IMR-90 (cell line): ENCODE data around the gene MUC20. TPM values are rescaled to one million over a fixed set of nuclear protein-coding genes. Genes with fewer than 3 reads are reported as not detected.

ENCODE experiments used
- ATAC-seq: fragments of 200-7000 bp; cut with Tn5 transposase; 2 replicates; pipeline ENCODE4 v1.9.1; 2020; ENCODE audit warnings: low read depth, mild to moderate bottlenecking, moderate library complexity
- BruUV-seq: library from RNA; stranded (reverse); fragments of 400-500 nt; replicated peaks from 2 replicates; lab custom pipeline; 2021; lab: Mats Ljungman, UMichigan
- CTCF ChIA-PET: fragments of 300-600 bp; formaldehyde crosslinking; extraction: SDS; loops from one replicate; lab custom pipeline; 2021; ENCODE audit warnings: antibody characterized with exemption; lab: Yijun Ruan, JAX
- POLR2A ChIA-PET: fragments of 300-600 bp; sonication (Branson Sonifier 250); formaldehyde crosslinking; loops from one replicate; lab custom pipeline; 2022; ENCODE audit warnings: antibody characterized with exemption; ENCODE audit not compliant: unreplicated experiment; lab: Charles Lee
- DNase-seq: peaks from one replicate; pipeline ENCODE4 v3.0.0; 2013
- H2AFZ ChIP-seq: replicated peaks from 2 replicates; pipeline ENCODE3; 2013; ENCODE audit warnings: low read length, mild to moderate bottlenecking; ENCODE audit not compliant: poor library complexity
- H2AK5ac ChIP-seq: 2 replicates; pipeline ENCODE4 v1.6.1; 2013; ENCODE audit warnings: low read depth, low read length, inconsistent platforms
- H2AK9ac ChIP-seq: replicated peaks from 2 replicates; pipeline ENCODE3; 2013; ENCODE audit warnings: mild to moderate bottlenecking, low read depth, low read length, moderate library complexity; ENCODE audit not compliant: poor library complexity
- H2BK120ac ChIP-seq: 2 replicates; pipeline ENCODE4 v1.6.1; 2013; ENCODE audit warnings: low read depth, low read length, inconsistent platforms
- H2BK15ac ChIP-seq: 3 replicates; pipeline ENCODE4 v1.6.1; 2013; ENCODE audit warnings: low read depth, low read length, inconsistent platforms
- H2BK20ac ChIP-seq: 2 replicates; pipeline ENCODE4 v1.6.1; 2013; ENCODE audit warnings: low read depth, mild to moderate bottlenecking, inconsistent platforms, low read length, moderate library complexity
- H2BK5ac ChIP-seq: 2 replicates; pipeline ENCODE4 v1.6.1; 2013; ENCODE audit warnings: mild to moderate bottlenecking, low read depth, low read length, inconsistent platforms; ENCODE audit not compliant: poor library complexity, severe bottlenecking
- H3K14ac ChIP-seq: replicated peaks from 2 replicates; pipeline ENCODE4 v1.6.1; 2013; ENCODE audit warnings: low read depth, low read length, inconsistent platforms
- H3K18ac ChIP-seq: 2 replicates; pipeline ENCODE4 v1.6.1; 2013; ENCODE audit warnings: low read depth, low read length, control low read depth
- H3K23ac ChIP-seq: 2 replicates; pipeline ENCODE4 v1.6.1; 2013; ENCODE audit warnings: low read depth, low read length, inconsistent platforms
- H3K27ac ChIP-seq: 2 replicates; pipeline ENCODE4 v1.5.1; 2013; ENCODE audit warnings: mild to moderate bottlenecking, control low read depth, low read length; ENCODE audit not compliant: insufficient read depth
- H3K27me3 ChIP-seq: 2 replicates; pipeline ENCODE4 v1.6.1; 2013; ENCODE audit warnings: low read length; ENCODE audit not compliant: control insufficient read depth, insufficient read depth
- H3K36me3 ChIP-seq: 2 replicates; pipeline ENCODE4 v1.6.1; 2013; ENCODE audit warnings: low read length, mixed read lengths; ENCODE audit not compliant: control insufficient read depth, insufficient read depth
- H3K4ac ChIP-seq: 2 replicates; pipeline ENCODE4 v1.6.1; 2013; ENCODE audit warnings: low read depth, low read length, inconsistent platforms
- H3K4me1 ChIP-seq: 2 replicates; pipeline ENCODE4 v1.6.1; 2013; ENCODE audit warnings: low read length, mixed read lengths; ENCODE audit not compliant: control insufficient read depth, insufficient read depth
- H3K4me2 ChIP-seq: 2 replicates; pipeline ENCODE4 v1.6.1; 2013; ENCODE audit warnings: low read depth, mild to moderate bottlenecking, control low read depth, low read length, moderate library complexity
- H3K4me3 ChIP-seq: 2 replicates; pipeline ENCODE4 v1.5.1; 2013; ENCODE audit warnings: low read depth, mild to moderate bottlenecking, control low read depth, low read length, moderate library complexity; ENCODE audit not compliant: insufficient read depth
- H3K56ac ChIP-seq: 2 replicates; pipeline ENCODE4 v1.6.1; 2013; ENCODE audit warnings: low read length, inconsistent platforms; ENCODE audit not compliant: insufficient read depth; ENCODE audit errors: extremely low read depth
- H3K79me1 ChIP-seq, 2 experiments: 2 replicates each; pipeline ENCODE4 v1.6.1; 2013; ENCODE audit warnings: low read length in 2 of 2, inconsistent platforms in 1 of 2, low read depth in 1 of 2
- H3K9ac ChIP-seq: 2 replicates; pipeline ENCODE4 v1.6.1; 2013; ENCODE audit warnings: low read depth, low read length, control low read depth
- H3K9me1 ChIP-seq: 2 replicates; pipeline ENCODE4 v1.6.1; 2013; ENCODE audit warnings: low read length, inconsistent platforms; ENCODE audit not compliant: insufficient read depth
- H3K9me3 ChIP-seq: 2 replicates; pipeline ENCODE4 v1.6.1; 2013; ENCODE audit warnings: low read length; ENCODE audit not compliant: control insufficient read depth, insufficient read depth
- H4K20me1 ChIP-seq: 2 replicates; pipeline ENCODE4 v1.6.1; 2013; ENCODE audit warnings: low read length, inconsistent platforms; ENCODE audit not compliant: insufficient read depth
- H4K5ac ChIP-seq: 2 replicates; pipeline ENCODE4 v1.6.1; 2013; ENCODE audit warnings: mild to moderate bottlenecking, low read depth, low read length, control low read depth
- H4K8ac ChIP-seq, 2 experiments: 2 replicates each; pipeline ENCODE4 v1.6.1; 2013; ENCODE audit warnings: low read depth in 2 of 2, low read length in 2 of 2, control low read depth in 1 of 2, inconsistent platforms in 1 of 2
- H4K91ac ChIP-seq: 2 replicates; pipeline ENCODE4 v1.6.1; 2013; ENCODE audit warnings: low read depth, low read length, inconsistent platforms; ENCODE audit not compliant: insufficient read depth
- BHLHE40 ChIP-seq: fragments of 150-350 bp; IDR thresholded peaks from 2 replicates; pipeline ENCODE4 v1.6.1; 2016; ENCODE audit warnings: mild to moderate bottlenecking, low read depth, low read length
- CEBPB ChIP-seq: IDR thresholded peaks from 2 replicates; pipeline ENCODE4 v1.6.1; 2012; ENCODE audit warnings: low read depth, low read length, improper control_type of control experiment
- CHD1 ChIP-seq: IDR thresholded peaks from 2 replicates; pipeline ENCODE4 v1.6.1; 2012; ENCODE audit warnings: low read depth, low read length, improper control_type of control experiment
- FOS ChIP-seq: fragments of 150-350 bp; IDR thresholded peaks from 2 replicates; pipeline ENCODE4 v1.6.1; 2016; ENCODE audit warnings: low read depth, low read length
- MAZ ChIP-seq: IDR thresholded peaks from 2 replicates; pipeline ENCODE4 v1.6.1; 2012; ENCODE audit warnings: low read depth, mild to moderate bottlenecking, low read length, improper control_type of control experiment, moderate library complexity, borderline replicate concordance
- MXI1 ChIP-seq: IDR thresholded peaks from 2 replicates; pipeline ENCODE4 v1.6.1; 2012; ENCODE audit warnings: low read depth, mild to moderate bottlenecking, low read length, moderate library complexity, borderline replicate concordance
- POLR2A ChIP-seq: IDR thresholded peaks from 2 replicates; pipeline ENCODE4 v1.6.1; 2012; ENCODE audit warnings: mild to moderate bottlenecking, low read depth, low read length
- RAD21 ChIP-seq: IDR thresholded peaks from 2 replicates; pipeline ENCODE4 v1.6.1; 2012; ENCODE audit warnings: low read length, improper control_type of control experiment
- RCOR1 ChIP-seq: IDR thresholded peaks from 2 replicates; pipeline ENCODE4 v1.6.1; 2012; ENCODE audit warnings: mild to moderate bottlenecking, low read length, improper control_type of control experiment; ENCODE audit not compliant: insufficient replicate concordance
- RFX5 ChIP-seq: IDR thresholded peaks from 2 replicates; pipeline ENCODE4 v1.8.0; 2012; ENCODE audit warnings: low read depth, mild to moderate bottlenecking, low read length, moderate library complexity
- SMC3 ChIP-seq: fragments of 150-350 bp; IDR thresholded peaks from 2 replicates; pipeline ENCODE4 v1.6.1; 2016; ENCODE audit warnings: low read depth, mild to moderate bottlenecking, antibody characterized with exemption, low read length, moderate library complexity
- WGBS, 2 experiments: methylation state at CpG; one replicate each; pipeline versions ENCODE4 v1.1.5 to v1.1.7; 2013; ENCODE audit warnings: missing lambda C conversion rate in 2 of 2; ENCODE audit not compliant: insufficient read length in 1 of 2; ENCODE audit errors: extremely low coverage in 2 of 2; 5-methylcytosine and 5-hydroxymethylcytosine counted together
- dilution Hi-C: fragments of 300-500 bp; cut with HindIII; formaldehyde crosslinking; loops from one replicate; pipeline ENCODE4 v1.14.3; 2018; ENCODE audit warnings: low sequenced_read_pairs; ENCODE audit not compliant: unreplicated experiment
- in situ Hi-C: fragments of 300-500 bp; cut with MboI; formaldehyde crosslinking; loops from 3 replicates; pipeline ENCODE4 v1.14.3; 2019; ENCODE audit warnings: low sequenced_read_pairs, inconsistent platforms, mixed read lengths
- intact Hi-C: fragments of 100-400 bp; cut with micrococcal nuclease; formaldehyde crosslinking; loops from 2 replicates; pipeline ENCODE4 v1.10.0; 2022
- polyA plus RNA-seq, 3 experiments: library from polyadenylated mRNA; depleted of rRNA; stranded (reverse); fragments of >200 nt; gene quantifications; 2 replicates each; pipeline ENCODE4 v1.2.3, GENCODE V29; 2012; ENCODE audit warnings: low replicate concordance in 1 of 3
- total RNA-seq: library from RNA; depleted of rRNA; stranded (reverse); fragments of >200 nt; gene quantifications from 2 replicates; pipeline ENCODE4 v1.2.3, GENCODE V29; 2012
- TF ChIP-seq, protein P1 (sequence below): fragments of 150-350 bp; IDR thresholded peaks from 2 replicates; pipeline ENCODE4 v1.6.1; 2017; ENCODE audit warnings: mild to moderate bottlenecking, antibody characterized with exemption, low read length, low read depth
- TF ChIP-seq, protein P2 (sequence below): conservative IDR thresholded peaks from 2 replicates; pipeline ENCODE4 v1.5.1; 2012; ENCODE audit warnings: mild to moderate bottlenecking, low read depth, low read length, improper control_type of control experiment

The MUC20 gene
- total and polyA plus RNA-seq, 2 of the 4 experiments (the other 2 are of a cell fraction), result 0.12 TPM; not detected in 1

DNA sequence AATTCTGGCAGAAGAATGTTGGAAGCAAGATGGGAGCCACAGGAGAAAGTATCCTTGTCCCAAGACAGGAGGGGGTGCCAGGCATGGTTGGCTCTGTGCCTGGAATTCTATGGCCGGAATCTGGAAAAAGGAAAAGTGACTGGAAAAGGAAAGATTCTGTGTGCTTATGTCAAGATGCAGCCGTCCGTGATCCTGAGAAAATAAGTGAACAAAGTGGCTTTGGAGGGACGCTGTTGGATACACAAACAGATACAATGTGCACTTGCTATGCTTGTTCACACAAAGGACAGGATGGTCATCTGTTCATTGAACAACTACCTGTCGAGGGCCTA, 28.5 kb upstream of the MUC20 start:
- DNase-seq, result no peak
- no peak overlapping the region for H3K4ac ChIP-seq
- H2BK5ac ChIP-seq, result no peak overlapping the region
- no peak overlapping the region for H2BK20ac ChIP-seq
- WGBS, 2 experiments, result 89% methylated on average over 5 of the region's 5 CpGs; no CpG with 5 or more reads in 1 of the 2 experiments
- no peak overlapping the region for H3K9ac ChIP-seq
- no peak overlapping the region for H3K14ac ChIP-seq
- no peak overlapping the region for H4K5ac ChIP-seq
- no peak overlapping the region for H2BK15ac ChIP-seq
- TF ChIP-seq RFX5 (no peak), CEBPB (no peak), BHLHE40 (no peak), FOS (no peak), RAD21 (no peak), CHD1 (no peak), POLR2A (no peak), SMC3 (no peak), MAZ (no peak), RCOR1 (no peak), MXI1 (no peak)
- TF ChIP-seq, protein P1, sequence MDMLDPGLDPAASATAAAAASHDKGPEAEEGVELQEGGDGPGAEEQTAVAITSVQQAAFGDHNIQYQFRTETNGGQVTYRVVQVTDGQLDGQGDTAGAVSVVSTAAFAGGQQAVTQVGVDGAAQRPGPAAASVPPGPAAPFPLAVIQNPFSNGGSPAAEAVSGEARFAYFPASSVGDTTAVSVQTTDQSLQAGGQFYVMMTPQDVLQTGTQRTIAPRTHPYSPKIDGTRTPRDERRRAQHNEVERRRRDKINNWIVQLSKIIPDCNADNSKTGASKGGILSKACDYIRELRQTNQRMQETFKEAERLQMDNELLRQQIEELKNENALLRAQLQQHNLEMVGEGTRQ, result no peak
- TF ChIP-seq, protein P2, sequence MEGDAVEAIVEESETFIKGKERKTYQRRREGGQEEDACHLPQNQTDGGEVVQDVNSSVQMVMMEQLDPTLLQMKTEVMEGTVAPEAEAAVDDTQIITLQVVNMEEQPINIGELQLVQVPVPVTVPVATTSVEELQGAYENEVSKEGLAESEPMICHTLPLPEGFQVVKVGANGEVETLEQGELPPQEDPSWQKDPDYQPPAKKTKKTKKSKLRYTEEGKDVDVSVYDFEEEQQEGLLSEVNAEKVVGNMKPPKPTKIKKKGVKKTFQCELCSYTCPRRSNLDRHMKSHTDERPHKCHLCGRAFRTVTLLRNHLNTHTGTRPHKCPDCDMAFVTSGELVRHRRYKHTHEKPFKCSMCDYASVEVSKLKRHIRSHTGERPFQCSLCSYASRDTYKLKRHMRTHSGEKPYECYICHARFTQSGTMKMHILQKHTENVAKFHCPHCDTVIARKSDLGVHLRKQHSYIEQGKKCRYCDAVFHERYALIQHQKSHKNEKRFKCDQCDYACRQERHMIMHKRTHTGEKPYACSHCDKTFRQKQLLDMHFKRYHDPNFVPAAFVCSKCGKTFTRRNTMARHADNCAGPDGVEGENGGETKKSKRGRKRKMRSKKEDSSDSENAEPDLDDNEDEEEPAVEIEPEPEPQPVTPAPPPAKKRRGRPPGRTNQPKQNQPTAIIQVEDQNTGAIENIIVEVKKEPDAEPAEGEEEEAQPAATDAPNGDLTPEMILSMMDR, result no peak
- no peak overlapping the region for H3K27ac ChIP-seq
- H2AK5ac ChIP-seq, result no peak overlapping the region
- H3K18ac ChIP-seq, result no peak overlapping the region
- CTCF ChIA-PET, result no interaction called here
- no peaks in the 10 kb centered on the region for H3K27me3 ChIP-seq
- no peak overlapping the region for H3K23ac ChIP-seq
- no peak overlapping the region for H2AFZ ChIP-seq
- peaks cover 0 to 13% of the 10 kb centered on the region in 2 experiments; a peak in 1 of 4 replicates for H3K79me1 ChIP-seq
- H2BK120ac ChIP-seq, result no peak overlapping the region
- peaks cover 3% of the 10 kb centered on the region for H3K9me1 ChIP-seq
- intact Hi-C loops, result no loop called here
- POLR2A ChIA-PET, result no interaction called here
- no peak for ATAC-seq
- no peak overlapping the region for H3K56ac ChIP-seq
- H3K4me1 ChIP-seq, result peaks cover 9% of the 10 kb centered on the region
- no peak overlapping the region for H4K8ac ChIP-seq
- H3K4me3 ChIP-seq, result no peak overlapping the region
- H4K20me1 ChIP-seq, result 0 out of 2 replicates have a peak, but pooled peaks cover 5% of the 10 kb centered on the region
- H3K9me3 ChIP-seq, result no peaks in the 10 kb centered on the region
- BruUV-seq, result no TSS peak
- no peak overlapping the region for H3K4me2 ChIP-seq
- H4K91ac ChIP-seq, result no peak overlapping the region
- no peak overlapping the region for H2AK9ac ChIP-seq
- peaks cover 23% of the 10 kb centered on the region for H3K36me3 ChIP-seq
- in situ Hi-C loops, result loop anchor here (25.0 kb wide), 1 partner anchor 270 kb away; no protein-coding TSS in a partner anchor
- dilution Hi-C loops, result no loop called here
